ENCODE data around the gene SURF6. TPM values are rescaled to one million over a fixed set of nuclear protein-coding genes. Genes with fewer than 3 reads are reported as not detected.

Gene SURF6
- total and polyA plus RNA-seq, 2 experiments from 2014 or later: 17.6 to 27.6 TPM

DNA sequence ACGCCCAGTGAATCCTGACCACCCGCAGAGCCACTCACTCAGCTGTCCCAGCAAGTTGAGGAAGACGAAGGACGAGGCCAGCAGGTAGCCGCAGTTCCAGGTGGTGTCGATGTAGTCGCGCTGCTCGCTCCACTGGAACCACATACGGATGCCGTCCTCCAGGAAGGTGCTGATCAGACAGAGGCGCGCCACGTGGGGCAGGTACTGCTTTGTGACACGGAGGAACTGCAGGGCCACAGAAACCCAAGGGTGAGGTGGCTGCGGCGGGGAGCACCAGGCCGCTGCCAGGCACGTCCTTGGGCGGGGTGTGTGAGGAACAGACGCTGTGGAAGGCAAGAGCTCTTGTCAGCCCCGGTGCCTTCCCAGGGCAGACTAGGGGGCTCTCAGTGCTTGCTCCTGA is 31.2 kb upstream of the SURF6 start (continued):
- TF ChIP-seq, protein P1, sequence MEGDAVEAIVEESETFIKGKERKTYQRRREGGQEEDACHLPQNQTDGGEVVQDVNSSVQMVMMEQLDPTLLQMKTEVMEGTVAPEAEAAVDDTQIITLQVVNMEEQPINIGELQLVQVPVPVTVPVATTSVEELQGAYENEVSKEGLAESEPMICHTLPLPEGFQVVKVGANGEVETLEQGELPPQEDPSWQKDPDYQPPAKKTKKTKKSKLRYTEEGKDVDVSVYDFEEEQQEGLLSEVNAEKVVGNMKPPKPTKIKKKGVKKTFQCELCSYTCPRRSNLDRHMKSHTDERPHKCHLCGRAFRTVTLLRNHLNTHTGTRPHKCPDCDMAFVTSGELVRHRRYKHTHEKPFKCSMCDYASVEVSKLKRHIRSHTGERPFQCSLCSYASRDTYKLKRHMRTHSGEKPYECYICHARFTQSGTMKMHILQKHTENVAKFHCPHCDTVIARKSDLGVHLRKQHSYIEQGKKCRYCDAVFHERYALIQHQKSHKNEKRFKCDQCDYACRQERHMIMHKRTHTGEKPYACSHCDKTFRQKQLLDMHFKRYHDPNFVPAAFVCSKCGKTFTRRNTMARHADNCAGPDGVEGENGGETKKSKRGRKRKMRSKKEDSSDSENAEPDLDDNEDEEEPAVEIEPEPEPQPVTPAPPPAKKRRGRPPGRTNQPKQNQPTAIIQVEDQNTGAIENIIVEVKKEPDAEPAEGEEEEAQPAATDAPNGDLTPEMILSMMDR (conservative IDR thresholded peaks at IDR 0.05; ENCODE audit: low read depth in 2 of 2): no peak
- TF ChIP-seq CREB1 (CRISPR knock-in tag; IDR thresholded peaks at IDR 0.05; ENCODE audit: low read depth) (no peak), JUNB (IDR thresholded peaks at IDR 0.05; ENCODE audit: unreplicated experiment) (no peak), EZH2 (IDR thresholded peaks at IDR 0.05; ENCODE audit: low read depth, unreplicated experiment) (no peak), ZNF331 (CRISPR knock-in tag; IDR thresholded peaks at IDR 0.05; ENCODE audit: low read depth) (no peak)
- TF ChIP-seq, protein P2, sequence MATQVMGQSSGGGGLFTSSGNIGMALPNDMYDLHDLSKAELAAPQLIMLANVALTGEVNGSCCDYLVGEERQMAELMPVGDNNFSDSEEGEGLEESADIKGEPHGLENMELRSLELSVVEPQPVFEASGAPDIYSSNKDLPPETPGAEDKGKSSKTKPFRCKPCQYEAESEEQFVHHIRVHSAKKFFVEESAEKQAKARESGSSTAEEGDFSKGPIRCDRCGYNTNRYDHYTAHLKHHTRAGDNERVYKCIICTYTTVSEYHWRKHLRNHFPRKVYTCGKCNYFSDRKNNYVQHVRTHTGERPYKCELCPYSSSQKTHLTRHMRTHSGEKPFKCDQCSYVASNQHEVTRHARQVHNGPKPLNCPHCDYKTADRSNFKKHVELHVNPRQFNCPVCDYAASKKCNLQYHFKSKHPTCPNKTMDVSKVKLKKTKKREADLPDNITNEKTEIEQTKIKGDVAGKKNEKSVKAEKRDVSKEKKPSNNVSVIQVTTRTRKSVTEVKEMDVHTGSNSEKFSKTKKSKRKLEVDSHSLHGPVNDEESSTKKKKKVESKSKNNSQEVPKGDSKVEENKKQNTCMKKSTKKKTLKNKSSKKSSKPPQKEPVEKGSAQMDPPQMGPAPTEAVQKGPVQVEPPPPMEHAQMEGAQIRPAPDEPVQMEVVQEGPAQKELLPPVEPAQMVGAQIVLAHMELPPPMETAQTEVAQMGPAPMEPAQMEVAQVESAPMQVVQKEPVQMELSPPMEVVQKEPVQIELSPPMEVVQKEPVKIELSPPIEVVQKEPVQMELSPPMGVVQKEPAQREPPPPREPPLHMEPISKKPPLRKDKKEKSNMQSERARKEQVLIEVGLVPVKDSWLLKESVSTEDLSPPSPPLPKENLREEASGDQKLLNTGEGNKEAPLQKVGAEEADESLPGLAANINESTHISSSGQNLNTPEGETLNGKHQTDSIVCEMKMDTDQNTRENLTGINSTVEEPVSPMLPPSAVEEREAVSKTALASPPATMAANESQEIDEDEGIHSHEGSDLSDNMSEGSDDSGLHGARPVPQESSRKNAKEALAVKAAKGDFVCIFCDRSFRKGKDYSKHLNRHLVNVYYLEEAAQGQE (IDR thresholded peaks at IDR 0.05; ENCODE audit: unreplicated experiment): no peak

DNA sequence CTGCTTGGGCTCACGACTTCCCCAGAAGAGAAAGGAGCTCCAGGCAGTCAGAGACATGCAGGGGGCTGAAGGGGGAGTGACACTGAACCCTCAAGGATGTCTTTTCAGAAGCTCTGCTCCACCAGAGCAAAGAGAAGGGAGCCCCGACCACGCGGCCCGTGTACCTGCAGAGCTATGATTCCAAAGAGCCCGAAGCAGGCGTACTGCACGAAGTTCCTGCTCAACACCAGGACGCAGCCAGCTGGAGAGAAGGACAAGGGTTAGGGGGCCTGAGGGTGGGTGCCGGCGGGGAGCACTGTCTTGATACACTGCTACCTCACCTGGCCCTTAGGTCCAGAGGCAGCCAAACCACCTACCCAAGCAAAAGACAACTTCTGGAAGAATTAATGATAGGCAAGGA is 30.4 kb upstream of the SURF6 start:
- peaks cover 58% of the 10 kb centered on the region for H3K79me2 ChIP-seq (replicated peaks; ENCODE audit: insufficient read depth)
- no peaks in the 10 kb centered on the region for H3K4me1 ChIP-seq (ENCODE audit: insufficient read depth)
- Mint-ChIP-seq H3K27me3 (ENCODE audit: insufficient read depth, low read depth, poor library complexity) (peaks cover 8% of the 10 kb centered on the region), H3K9me3 (no peaks in the 10 kb centered on the region), H3K4me1 (peaks cover 6% of the 10 kb centered on the region; the same call in 2 of the 3 replicates), H3K36me3 (ENCODE audit: low read depth) (peaks cover 73% of the 10 kb centered on the region), H3K27ac (no peak overlapping the region), H3K4me3 (no peak overlapping the region)
- H3F3A ChIP-seq (replicated peaks; ENCODE audit: low read depth): peaks cover 10% of the 10 kb centered on the region; the same call in 1 of the 2 replicates
- peaks cover 27% of the 10 kb centered on the region for H3K36me3 ChIP-seq (ENCODE audit: insufficient read depth)
- H4K20me1 ChIP-seq (replicated peaks; ENCODE audit: insufficient read depth): peaks cover 60% of the 10 kb centered on the region
- no peaks in the 10 kb centered on the region for H3K9me2 ChIP-seq (ENCODE audit: insufficient read depth)
- no peak overlapping the region for H3K27ac ChIP-seq (ENCODE audit: low read depth)
- ATAC-seq (no peak), DNase-seq (ENCODE audit: low spot score) (no peak)
- no peak overlapping the region for H2AFZ ChIP-seq
- H3K4me2 ChIP-seq: no peak overlapping the region
- H3K27me3 ChIP-seq (ENCODE audit: insufficient read depth): no peaks in the 10 kb centered on the region
- H3K4me3 ChIP-seq: no peak overlapping the region
- TF ChIP-seq, protein P3, sequence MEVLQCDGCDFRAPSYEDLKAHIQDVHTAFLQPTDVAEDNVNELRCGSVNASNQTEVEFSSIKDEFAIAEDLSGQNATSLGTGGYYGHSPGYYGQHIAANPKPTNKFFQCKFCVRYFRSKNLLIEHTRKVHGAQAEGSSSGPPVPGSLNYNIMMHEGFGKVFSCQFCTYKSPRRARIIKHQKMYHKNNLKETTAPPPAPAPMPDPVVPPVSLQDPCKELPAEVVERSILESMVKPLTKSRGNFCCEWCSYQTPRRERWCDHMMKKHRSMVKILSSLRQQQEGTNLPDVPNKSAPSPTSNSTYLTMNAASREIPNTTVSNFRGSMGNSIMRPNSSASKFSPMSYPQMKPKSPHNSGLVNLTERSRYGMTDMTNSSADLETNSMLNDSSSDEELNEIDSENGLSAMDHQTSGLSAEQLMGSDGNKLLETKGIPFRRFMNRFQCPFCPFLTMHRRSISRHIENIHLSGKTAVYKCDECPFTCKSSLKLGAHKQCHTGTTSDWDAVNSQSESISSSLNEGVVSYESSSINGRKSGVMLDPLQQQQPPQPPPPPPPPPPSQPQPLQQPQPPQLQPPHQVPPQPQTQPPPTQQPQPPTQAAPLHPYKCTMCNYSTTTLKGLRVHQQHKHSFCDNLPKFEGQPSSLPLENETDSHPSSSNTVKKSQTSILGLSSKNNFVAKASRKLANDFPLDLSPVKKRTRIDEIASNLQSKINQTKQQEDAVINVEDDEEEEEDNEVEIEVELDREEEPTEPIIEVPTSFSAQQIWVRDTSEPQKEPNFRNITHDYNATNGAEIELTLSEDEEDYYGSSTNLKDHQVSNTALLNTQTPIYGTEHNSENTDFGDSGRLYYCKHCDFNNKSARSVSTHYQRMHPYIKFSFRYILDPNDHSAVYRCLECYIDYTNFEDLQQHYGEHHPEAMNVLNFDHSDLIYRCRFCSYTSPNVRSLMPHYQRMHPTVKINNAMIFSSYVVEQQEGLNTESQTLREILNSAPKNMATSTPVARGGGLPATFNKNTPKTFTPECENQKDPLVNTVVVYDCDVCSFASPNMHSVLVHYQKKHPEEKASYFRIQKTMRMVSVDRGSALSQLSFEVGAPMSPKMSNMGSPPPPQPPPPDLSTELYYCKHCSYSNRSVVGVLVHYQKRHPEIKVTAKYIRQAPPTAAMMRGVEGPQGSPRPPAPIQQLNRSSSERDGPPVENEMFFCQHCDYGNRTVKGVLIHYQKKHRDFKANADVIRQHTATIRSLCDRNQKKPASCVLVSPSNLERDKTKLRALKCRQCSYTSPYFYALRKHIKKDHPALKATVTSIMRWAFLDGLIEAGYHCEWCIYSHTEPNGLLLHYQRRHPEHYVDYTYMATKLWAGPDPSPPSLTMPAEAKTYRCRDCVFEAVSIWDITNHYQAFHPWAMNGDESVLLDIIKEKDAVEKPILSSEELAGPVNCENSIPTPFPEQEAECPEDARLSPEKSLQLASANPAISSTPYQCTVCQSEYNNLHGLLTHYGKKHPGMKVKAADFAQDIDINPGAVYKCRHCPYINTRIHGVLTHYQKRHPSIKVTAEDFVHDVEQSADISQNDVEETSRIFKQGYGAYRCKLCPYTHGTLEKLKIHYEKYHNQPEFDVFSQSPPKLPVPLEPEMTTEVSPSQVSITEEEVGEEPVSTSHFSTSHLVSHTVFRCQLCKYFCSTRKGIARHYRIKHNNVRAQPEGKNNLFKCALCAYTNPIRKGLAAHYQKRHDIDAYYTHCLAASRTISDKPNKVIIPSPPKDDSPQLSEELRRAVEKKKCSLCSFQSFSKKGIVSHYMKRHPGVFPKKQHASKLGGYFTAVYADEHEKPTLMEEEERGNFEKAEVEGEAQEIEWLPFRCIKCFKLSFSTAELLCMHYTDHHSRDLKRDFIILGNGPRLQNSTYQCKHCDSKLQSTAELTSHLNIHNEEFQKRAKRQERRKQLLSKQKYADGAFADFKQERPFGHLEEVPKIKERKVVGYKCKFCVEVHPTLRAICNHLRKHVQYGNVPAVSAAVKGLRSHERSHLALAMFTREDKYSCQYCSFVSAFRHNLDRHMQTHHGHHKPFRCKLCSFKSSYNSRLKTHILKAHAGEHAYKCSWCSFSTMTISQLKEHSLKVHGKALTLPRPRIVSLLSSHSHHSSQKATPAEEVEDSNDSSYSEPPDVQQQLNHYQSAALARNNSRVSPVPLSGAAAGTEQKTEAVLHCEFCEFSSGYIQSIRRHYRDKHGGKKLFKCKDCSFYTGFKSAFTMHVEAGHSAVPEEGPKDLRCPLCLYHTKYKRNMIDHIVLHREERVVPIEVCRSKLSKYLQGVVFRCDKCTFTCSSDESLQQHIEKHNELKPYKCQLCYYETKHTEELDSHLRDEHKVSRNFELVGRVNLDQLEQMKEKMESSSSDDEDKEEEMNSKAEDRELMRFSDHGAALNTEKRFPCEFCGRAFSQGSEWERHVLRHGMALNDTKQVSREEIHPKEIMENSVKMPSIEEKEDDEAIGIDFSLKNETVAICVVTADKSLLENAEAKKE (CRISPR knock-in tag; IDR thresholded peaks at IDR 0.05): no peak
- TF ChIP-seq EZH2phosphoT487 (IDR thresholded peaks at IDR 0.05; ENCODE audit: unreplicated experiment) (no peak), JUNB (IDR thresholded peaks at IDR 0.05; ENCODE audit: unreplicated experiment) (no peak), CREB1 (CRISPR knock-in tag; IDR thresholded peaks at IDR 0.05; ENCODE audit: low read depth) (no peak)
- TF ChIP-seq, protein P4, sequence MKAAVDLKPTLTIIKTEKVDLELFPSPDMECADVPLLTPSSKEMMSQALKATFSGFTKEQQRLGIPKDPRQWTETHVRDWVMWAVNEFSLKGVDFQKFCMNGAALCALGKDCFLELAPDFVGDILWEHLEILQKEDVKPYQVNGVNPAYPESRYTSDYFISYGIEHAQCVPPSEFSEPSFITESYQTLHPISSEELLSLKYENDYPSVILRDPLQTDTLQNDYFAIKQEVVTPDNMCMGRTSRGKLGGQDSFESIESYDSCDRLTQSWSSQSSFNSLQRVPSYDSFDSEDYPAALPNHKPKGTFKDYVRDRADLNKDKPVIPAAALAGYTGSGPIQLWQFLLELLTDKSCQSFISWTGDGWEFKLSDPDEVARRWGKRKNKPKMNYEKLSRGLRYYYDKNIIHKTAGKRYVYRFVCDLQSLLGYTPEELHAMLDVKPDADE (IDR thresholded peaks at IDR 0.05): no peak
- TF ChIP-seq, protein P1 (conservative IDR thresholded peaks at IDR 0.05; ENCODE audit: low read depth in 2 of 2): no peak
